HTERT RPE-1 (cell line): ENCODE data around the gene ADAT1.

Experiments used
- in situ Hi-C: fragments of 300-500 bp; cut with MboI; formaldehyde crosslinking; loops from 4 replicates; pipeline ENCODE4 v1.14.3; 2020; ENCODE audit warnings: low sequenced_read_pairs

ADAT1 gene

DNA sequence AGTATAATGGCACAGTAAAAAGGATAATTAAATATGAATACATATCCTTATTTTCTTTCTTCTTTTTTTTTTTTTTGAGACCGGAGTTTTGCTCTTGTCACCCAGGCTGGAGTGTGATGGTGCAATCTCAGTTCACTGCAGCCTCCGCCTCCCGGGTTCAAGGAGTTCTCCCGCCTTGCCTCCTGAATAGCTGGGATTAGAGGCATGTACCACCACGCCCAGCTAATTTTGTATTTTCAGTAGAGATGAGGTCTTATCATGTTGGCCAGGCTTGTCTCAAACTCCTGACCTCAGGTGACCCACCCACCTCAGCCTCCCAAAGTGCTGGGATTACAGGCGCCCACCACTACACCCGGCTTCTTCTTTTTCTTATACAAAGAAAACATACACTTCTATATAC, 44.9 kb downstream of the ADAT1 start:
- in situ Hi-C loops: no loop called here

DNA sequence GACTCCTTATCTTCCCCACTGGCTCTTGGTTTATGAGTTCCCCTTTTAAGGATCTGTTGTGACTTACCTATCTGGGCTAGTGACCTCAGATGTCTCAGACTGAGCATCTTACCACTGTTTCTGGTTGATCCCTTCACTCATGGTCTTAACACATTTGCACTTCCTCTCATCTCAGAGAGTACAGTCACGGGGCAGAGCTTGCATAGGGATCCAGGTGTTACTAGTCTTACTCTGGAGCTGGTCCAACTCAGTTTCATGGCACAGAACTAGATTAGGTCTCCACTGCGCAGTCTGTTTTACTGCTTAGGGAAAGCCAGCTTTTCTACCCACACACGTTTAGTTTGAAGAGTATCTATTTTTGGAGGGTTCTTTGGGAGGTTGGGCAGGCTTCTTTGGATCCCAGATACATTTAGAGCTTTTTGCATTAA, 46.7 kb downstream of the ADAT1 start:
- in situ Hi-C loops: no loop called here

DNA sequence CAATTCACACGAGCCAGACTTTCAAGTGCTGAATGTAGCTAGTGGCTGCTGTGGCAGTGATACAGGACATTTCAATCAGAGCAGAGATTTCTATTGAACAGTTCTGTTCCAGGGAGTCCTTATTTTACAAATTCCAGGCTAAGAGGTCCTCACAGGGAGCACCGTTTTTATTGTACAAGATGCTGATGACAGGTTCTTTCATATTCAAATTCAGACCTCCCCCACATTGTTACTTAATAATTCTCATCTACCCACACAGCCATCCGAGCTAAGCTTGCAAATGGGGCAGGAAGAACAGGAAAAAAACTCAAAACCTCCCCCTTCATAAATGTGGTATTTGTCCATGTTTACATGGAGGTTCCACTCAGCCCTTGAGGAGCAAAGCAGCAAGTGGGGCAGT, 47.1 kb downstream of the ADAT1 start:
- in situ Hi-C loops: no loop called here

DNA sequence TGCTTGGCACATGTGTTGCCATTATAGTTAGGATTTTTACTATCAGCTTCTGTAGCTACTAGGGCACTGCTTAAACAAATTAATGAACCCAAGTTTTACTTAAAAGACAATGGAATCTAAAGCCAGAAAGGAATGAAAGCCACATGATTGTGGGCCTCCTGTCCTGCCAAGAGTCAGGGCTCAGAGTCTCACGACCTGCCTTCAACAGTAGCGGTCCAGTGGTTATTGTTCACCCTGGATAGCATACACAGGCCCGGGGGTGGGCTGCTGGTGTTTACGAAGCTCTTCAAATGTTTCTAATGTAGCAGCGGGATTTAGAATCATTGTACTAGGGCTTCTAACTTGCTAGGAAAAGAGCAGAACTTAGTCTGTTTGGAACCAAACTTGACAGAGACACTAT, 49.1 kb downstream of the ADAT1 start:
- in situ Hi-C loops: no loop called here

DNA sequence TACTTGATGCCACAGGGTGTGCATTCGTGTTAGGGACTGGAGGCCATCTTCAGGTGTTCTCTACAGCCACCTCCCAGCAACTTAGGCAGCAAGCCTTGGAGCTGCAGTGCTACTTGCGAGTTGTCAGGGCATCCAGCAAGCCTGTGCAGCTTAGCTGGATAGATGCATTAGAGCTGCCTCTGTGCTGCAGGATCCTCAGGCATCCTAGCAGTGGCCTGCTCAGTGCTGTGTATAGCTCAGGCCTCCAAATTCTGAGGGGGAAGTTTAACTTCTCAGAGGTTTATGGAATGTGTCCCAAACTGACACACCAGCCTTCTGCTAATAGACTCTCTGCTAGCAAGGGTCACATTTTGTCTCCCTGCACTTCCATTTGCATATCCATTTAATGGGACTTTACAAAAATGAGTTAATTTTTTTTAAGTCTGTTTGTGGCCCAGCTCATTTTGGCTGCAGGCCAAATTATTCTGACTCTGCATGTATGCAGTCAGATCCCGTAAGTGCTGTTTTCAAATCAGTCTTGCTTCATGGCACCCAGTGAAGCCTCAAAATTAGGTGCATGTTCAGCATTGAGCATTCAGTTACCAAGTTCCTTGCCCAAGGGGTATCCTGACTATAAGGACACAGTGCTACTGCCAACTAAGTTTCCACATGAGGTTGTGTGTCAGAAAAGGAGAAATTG, 50.1 kb downstream of the ADAT1 start:
- in situ Hi-C loops: no loop called here

DNA sequence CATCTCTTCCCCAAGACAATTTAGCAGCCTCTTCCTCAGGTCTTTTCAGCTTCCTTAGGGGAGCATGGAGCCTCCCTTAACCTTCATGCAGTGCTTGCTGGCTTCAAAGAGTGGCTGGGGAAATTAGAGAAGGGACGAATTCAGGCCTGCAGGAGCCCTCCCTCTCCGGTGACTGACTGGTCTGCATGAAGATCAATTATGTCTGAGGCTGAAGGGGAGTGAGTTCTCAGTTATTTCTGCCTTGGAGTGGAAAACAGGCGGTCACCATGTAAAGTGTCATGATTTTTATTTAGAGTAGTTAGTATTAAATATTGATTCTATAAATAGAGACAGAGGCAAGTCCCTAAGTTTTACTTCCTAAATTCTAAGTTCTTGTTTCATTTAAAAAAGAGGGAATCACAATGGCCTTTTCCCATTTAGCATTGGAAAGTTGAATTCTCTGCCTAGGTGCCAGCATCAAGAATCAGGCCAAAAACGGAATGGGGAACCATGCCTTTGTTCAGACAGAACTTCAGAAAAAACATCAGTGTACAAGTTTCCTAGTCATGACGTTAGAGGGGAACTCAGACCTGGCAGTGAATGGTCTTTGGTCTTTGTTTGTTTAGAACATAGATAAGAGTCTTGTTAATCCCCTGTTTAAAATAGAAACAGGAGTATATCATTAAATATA, 52.5 kb downstream of the ADAT1 start:
- in situ Hi-C loops: no loop called here

DNA sequence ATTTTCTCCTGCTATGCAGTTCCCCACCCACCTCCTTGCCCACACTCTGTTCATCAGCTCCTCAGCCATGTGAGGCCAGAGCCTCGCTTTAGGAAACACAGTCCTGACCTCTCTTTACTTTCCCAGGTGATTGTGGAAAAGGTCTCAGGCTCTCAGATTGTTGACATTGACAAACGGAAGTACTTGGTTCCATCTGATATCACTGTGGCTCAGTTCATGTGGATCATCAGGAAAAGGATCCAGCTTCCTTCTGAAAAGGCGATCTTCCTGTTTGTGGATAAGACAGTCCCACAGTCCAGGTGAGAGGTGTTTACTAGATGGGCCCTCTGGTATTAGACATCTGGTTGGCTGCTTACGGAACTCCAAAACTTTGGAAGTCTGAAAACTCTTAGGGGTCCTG, 55.2 kb downstream of the ADAT1 start:
- in situ Hi-C loops: no loop called here

DNA sequence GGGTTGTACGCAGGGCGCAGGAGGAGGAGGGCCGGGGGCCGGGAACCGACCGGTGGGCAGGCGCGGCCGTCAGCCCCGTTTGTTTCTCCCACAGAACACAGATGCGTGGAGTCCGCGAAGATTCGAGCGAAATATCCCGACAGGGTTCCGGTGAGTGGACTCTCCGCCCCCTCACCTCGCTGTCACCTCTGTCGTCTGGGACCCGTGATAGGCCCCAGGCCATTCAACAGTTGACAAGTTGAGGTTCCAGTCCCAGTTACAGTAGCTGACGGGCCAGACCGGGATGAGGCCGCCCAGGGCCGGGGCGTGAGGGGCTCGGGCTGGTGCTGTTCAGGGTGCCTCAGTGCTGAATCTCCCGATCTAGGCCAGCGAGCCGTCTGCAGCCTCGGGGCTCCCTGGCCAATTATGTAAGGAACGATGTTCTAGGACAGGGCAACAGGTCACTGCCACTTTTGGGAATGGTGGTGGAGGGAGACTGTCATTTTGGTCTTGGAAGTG, 56.3 kb downstream of the ADAT1 start:
- in situ Hi-C loops: no loop called here

DNA sequence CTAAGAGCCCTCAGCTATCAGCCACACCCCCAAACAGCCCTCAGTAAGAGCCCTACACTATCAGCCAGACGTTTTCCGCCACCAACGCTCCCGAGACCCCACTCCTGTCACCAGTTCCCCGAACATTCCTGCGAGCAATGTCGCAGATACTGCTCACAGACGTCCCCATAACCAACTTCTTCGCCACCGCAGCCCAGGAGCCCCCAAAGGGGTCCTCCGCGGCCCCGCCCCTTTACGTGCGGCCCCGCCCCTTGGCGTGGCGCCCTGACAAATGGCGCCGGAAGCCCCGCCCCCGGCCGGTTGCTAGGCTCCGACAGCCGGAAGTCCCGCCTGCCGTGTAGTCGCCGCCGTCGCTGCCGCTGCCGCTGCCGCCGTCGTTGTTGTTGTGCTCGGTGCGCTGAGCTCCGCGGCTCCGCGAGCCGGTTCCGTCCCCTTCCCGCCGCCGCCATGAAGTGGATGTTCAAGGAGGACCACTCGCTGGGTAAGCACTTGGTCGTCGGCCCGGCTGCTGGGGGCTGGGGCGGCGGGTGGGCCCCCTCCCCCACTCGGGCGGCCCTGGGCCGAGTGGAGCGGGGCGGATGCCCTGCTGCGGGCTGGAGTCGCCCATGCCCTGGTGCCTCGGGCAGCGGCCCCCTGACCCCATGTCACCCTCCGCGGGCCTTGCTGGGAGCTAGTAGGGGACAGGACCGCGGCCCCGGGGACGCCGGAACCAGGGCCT, 56.9 kb downstream of the ADAT1 start, which contains the start of gene GABARAPL2:
Gene GABARAPL2, plus strand, starts transcription at position 340 of the 718 bp plus-strand sequence. Its CDS starts 108 bp downstream, at position 448.
- in situ Hi-C loops: no loop called here

DNA sequence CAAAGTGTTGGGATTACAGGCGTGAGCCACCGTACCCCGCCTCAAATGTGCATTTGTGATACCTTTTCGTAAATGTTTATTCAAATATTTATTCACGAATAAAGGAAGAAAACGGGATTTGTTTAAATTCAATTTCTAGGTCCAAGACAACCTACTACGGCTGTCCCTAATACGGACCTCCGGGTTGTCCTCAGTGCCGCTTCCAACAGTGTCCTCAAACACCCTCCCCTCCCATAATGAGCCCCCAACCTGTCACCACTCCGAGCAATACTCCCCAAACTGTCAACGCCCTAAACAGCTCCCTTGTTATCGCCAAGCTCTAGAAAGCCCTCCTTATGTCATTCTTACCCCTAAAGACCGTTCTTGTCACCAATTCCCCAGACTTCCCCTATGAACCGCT, 57.4 kb downstream of the ADAT1 start:
- in situ Hi-C loops: no loop called here

DNA sequence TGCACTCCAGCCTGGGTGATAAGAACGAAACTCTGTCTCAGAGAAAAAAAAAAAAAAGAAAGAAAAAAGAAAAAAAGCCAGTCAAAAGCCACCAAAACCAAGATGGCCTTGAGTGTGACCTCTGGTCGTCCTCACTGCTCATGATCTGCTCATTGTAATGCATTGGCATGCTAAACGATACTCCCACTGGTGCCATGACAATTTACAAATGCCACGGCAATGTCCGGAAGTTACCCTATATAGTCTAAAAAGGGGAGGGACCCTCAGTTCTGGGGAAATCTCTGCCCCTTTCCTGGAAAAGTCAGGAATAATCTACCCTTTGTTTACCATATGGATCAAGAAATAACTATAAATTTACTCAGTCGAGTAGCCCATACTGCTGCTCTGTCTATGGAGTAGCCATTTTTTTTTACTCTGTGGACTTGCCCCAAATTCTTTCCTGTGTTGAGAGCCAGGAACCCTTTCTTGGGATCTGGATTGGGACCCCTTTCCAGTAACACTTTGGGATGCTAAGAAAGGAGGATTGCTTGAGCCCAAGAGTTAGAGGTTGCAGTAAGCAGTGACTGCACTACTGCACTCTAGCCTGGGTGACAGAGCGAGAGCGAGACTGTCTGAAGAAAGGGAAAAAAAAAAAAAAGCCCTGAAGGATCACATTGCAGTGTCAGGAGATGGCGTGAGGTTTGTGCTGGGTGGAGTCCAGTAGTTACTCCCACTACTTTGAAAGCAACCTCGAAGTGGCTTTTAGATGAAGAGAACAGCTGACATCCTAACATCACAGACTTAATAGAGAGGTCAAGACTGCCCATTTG, 63.3 kb downstream of the ADAT1 start:
- in situ Hi-C loops: no loop called here

DNA sequence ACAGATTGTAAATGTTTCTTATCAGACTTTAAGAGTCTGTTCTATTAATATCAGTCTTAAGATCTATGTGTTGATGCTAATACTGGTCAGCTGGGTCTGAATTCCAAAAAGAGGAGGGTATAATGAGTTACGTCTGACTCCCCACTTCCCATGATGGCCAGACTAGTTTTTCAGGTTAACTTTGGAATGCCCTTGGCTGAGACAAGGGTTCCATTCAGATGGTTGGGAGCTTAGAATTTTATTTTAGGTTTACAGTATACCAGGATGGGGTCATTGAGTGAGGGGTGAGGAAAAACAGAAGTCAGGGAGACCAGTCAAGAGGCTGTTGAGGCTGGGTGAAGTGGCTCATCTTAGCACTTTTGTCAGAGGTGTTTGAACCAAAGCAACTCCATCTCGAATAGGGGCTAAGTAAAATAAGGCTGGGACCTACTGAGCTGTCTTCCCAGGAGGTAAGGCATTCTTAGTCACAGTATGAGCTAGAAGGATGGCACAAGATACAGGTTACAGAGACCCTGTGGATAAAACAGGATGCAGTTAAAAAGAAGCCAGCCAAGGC, 64.2 kb downstream of the ADAT1 start:
- in situ Hi-C loops: no loop called here

DNA sequence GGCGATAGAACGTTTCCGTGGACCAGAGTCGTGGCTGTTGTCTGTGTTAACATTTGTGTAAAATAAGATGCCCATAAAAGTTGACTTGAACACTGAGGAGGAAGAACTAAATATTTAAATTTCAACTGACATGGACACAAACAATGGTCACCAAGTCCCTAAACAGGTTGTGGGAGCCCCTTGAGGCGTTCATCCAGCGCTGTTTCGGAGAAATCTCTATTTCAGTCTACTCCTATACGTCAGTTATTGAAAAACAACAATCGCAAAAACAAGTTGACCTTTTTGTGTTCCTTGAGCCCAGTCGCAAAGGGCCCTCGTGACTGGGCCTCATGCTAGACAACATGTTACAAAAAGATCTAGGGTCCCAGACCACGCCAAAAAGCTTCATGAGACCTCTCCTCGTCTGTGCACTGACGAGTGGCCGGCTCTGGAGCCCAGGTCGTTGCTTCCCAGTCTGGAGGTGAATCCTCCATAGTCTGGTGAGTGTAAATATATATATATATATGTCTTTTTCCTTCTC, 66.6 kb downstream of the ADAT1 start:
- in situ Hi-C loops: no loop called here

DNA sequence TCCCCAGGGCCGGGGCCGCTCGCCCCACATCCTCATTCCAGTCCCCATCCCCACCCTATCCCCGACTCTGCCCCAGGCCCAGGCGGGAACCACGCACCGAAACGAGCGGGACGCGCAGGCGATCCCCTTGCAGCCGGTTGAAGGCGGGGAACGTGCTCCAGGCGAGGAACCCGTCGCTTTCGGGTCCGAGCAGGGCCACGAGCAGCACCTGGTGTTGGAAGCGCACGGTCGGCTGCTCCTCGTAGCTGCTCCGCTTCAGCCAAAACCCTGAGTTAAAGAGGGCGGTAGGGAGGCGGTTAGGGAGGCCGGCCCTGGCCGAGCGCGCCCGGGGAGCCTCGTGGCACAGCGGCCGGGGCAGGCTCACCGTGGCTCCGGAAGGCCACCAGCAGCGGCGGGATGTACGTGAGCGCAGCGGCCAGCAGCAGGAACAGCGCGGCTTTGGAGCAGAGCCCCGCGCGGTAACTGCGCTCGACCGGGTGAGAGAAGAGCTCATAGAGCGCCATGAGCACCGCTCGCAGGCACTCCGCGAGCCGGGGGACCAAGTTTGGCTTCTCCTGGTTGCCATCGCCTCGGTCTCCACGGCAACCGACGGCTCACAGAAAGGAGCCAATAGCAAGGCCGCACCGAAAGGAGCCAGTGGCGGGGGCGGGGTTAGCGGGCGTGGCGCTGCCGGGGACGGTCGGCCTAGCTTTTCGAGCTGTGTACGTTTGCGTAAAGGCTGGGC, 67.2 kb downstream of the ADAT1 start, which contains the start of gene TMEM231:
Gene TMEM231, minus strand, starts transcription at position 546 of the 724 bp plus-strand sequence. Its CDS starts 43 bp downstream, at position 503.
- in situ Hi-C loops: no loop called here

DNA sequence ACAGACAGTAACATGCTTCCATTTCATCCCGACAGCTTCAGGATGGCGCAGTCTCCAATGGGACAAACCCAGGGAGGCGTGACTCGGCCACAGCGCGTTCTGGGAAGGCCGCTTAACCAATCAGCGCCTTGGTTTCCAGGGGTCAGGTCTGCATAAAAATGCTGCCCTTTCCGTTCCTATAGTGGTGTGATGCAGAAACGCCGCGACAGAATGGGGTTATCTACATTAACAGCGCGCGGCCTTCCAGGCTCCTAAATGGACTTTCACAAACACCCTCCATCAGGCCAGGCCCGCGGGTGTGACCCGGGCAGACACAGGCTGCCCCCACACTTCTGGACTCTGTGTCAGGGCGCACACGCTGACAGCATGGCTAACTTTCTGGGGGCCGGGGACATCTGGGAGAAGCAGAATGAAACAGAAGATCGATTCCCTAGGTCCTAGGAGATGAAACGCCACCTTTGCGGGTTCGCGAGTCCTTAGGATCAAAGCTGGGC, 67.8 kb downstream of the ADAT1 start:
- in situ Hi-C loops: no loop called here

DNA sequence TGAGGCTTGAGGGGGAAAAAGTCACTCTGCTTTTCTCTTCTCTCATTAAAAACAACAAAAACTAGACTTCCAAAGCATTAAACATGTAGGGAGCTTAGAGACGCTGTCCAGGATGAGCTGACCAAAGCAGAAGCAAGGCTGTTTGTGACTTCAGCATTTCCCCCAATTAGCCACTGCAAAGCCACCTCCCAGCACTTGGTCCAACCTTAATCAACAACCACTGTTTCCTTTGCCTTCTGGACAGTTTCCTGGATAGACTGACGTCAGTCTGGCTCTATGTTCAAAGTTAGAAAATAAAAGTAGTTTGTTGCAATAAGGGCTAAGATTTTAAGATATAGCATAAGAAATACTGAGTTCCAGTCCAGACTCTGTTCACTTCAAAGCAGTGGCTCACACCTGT, 70.1 kb downstream of the ADAT1 start:
- in situ Hi-C loops: no loop called here

DNA sequence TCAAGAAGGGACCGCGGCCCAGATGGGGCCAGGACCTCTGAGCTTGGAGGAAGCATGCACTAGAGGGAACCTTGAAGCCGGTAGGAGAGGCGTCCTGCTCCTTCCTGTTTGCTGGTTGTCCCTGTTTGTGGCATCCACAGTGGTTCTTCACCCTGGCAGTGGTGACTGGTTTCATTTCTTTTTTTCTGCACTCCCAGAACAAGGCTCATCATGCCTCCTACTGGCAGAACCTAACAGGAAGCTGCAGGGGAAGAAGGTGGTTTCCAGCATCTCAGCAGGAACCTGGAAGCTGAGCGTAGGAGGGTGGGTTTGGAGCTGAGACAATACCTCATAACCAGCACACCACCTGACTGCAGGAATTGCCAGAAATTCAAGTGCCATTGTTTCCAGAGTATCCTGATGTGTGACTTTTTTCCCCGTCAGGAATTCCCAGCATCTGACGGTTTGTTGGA, 72.8 kb downstream of the ADAT1 start:
- in situ Hi-C loops: no loop called here
